Subcutaneous adipose tissue (tissue), 4 donors: ENCODE data around the gene NLGN3. TPM values are rescaled to one million over a fixed set of nuclear protein-coding genes. Genes with fewer than 3 reads are reported as not detected.

Source experiments
- CTCF ChIP-seq: fragments of 450-650 bp; IDR thresholded peaks from one replicate; pipeline ENCODE4 v1.5.1; 2016; ENCODE audit warnings: low read depth, mild to moderate bottlenecking, control low read depth, antibody characterized with exemption, moderate library complexity
- total RNA-seq, 4 donors: library from RNA; depleted of rRNA; stranded (reverse); fragments of >200 nt; gene quantifications; one replicate each; pipeline ENCODE4 v1.1.0, GENCODE V29; 2016

The NLGN3 gene
- total RNA-seq, 4 donors from 2014 or later, result 0.17 to 0.57 (median 0.22) TPM; not detected in 1

DNA sequence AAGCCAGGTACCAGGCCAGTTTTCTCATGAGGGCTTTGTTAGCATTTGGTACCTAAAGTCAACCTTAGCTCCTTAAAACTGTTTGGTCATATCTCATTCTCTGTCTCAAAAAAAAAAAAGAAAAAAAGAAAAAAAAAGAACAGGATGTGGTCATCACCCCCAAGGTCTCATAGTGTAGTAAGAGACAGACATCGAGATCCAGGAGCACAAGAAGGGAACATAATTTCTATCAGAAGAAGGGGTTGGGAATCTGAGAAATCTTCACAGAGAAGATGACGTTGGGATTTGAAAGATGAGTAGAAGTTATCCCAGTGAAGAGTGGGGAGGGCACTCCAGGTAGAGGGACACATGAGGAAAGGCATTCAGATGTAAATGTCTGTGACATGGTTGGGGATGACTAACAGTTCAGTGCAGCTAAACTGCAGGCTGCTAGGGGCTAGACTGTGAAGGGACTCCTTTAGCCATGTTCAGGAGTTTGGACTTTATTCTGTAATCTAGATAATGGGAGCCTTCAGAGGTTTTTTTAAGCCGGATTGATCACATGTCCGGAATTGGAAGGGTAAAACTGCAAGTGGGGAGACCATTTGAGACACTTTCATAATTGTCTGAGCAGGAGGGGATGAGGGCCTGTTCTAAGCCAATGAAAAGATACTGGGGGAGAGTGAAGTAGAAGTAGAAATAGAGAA is 51.5 kb downstream of the NLGN3 start:
- TF ChIP-seq CTCF, result no peak

DNA sequence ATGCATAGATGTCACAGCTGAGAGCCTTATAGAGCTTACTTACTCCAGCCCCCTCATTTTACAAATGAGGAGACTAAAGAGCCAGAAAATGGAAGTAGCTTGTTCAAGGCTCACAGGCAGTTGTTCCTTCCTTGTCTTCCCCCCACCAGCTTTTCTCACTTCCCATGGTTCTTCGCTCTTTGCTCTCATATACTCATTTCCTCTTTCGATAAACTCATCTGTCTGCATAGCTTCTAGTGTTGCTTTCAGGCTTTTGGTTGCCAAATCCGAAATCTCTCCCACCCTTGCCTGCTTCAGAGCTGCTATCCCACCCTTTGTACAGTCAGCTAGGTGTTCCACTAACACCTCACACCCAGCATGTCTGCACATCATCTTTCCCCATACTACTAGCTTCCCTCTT is 53.4 kb downstream of the NLGN3 start:
- no peak for TF ChIP-seq CTCF

GRCh38 chrX:71199252-71200008 is 54.8 kb downstream of the NLGN3 start:
- no peak for TF ChIP-seq CTCF

GRCh38 chrX:71210816-71211215 is 66.2 kb downstream of the NLGN3 start:
- no peak for TF ChIP-seq CTCF

DNA sequence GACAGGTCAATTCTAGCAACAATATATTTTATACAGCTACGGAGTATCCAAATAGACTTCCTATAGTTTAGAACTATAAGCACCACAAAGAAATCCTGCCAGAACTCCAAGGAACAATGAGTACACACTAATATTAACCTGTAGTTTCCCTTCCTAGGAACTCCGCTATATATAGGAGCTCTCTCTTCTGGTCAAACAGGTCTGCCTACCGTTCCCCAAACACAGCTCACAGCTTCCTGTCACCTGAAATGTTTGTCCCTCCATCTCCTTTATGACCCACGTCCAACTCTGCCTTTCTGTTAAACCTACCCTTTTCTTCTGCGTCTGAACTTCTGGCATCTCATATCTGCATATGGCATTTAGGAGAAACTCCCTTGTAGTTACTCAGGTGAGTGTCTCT is 67.9 kb downstream of the NLGN3 start:
- no peak for TF ChIP-seq CTCF

GRCh38 chrX:71214152-71214551 is 69.5 kb downstream of the NLGN3 start:
- no peak for TF ChIP-seq CTCF

GRCh38 chrX:71214604-71215337 is 70.1 kb downstream of the NLGN3 start:
- TF ChIP-seq CTCF, result no peak
